Stimulated activated CD4-positive, alpha-beta T cell treated with anti-CD3 and anti-CD28 coated beads, Interleukin-15, amount 100 ng/mL, for 24 hours (primary cell): ENCODE measurements around the gene DCK.
"Not testable (repeated sequence)": the region's sequence is repeated elsewhere in the genome, so short reads cannot be mapped to it uniquely, and the experiment has no call there.

ENCODE experiments used
- DNase-seq: peaks from one replicate; pipeline ENCODE4 v3.0.0-alpha.2; 2020

Gene DCK

DNA sequence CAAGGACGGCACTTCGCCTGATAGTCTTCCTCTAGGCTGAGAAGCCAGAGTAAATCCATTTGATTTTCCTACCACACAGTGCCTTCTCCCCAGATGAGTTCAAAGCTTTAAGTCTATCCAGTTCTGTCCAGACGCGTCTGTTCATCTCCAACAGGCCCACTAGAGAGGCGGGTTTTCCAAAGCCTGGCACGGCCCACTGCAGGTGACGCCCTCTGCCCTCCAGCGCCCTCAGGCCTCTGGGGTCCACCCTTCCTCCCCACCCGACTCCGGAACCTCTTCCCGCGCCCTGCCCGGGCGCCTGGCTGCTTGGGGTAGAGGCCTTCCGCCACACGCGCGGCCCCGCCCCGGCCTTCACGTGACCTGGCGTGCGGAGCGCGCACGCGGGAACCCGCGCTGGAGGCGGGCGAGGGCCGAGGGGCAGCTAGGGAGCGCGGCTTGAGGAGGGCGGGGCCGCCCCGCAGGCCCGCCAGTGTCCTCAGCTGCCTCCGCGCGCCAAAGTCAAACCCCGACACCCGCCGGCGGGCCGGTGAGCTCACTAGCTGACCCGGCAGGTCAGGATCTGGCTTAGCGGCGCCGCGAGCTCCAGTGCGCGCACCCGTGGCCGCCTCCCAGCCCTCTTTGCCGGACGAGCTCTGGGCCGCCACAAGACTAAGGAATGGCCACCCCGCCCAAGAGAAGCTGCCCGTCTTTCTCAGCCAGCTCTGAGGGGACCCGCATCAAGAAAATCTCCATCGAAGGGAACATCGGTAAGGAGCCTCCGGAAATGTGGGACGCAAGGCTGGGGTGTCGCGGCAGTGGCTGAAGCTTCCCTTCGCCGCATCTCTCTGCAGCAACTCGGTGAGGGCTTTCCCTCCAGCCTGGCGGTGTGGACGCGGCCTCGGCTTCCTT lies at the start of gene DCK:
DCK (plus strand) TSS at position 469 of the 888 bp plus-strand sequence; CDS start at position 656, 187 bp downstream.
- DNase-seq = peak; percentile 92

DNA sequence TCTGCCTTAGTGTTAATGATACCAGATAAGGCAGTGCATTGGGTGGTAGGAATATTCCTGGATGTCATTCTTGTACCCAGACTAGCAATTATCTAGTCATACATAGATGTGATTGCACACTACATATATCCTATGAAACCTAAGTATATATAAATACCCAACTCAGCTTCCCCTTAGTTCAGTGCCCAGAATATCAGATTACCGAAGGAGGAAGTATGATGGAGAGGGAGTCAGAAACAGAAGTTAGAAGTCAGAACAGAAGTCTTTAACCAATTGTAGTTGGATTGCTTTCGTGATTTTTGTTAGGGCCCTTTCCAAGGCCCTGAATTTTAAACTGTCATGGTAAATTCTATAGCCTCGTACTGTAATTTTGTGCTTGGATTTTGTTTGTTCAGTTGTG lies 48.4 kb upstream of the DCK start:
- no peak for DNase-seq

DNA sequence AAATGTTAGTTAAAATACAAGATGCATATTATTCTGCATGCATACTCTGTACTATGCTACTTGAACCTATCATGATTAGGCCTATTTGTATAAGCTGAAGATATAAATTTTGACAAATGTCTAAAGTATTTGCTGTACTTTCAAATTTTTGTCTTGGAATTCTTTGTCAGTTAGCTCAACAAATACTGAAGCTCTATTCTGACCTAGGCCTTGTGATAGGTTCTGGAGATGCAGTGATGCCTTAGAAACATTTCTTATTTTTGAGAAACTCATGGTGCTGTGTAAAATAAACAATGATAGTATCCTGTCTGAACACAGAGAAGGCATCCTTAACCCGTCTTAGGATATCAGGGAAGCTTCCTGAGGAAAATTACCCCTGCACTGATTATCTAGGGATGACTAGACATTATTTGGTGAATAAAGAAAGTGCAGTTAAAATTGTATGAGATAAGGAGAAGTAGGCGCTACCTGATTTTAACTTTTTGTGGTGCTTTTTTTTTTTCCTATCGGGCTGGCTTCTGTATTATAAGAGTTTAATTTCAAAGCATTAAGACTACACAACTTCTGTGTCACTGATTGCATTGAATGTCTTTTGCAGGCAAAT lies 47.9 kb upstream of the DCK start:
- DNase-seq = no peak

- no peak for DNase-seq
Observed at GRCh38 chr4:70946939-70947338, 46.5 kb upstream of the DCK start.

DNA sequence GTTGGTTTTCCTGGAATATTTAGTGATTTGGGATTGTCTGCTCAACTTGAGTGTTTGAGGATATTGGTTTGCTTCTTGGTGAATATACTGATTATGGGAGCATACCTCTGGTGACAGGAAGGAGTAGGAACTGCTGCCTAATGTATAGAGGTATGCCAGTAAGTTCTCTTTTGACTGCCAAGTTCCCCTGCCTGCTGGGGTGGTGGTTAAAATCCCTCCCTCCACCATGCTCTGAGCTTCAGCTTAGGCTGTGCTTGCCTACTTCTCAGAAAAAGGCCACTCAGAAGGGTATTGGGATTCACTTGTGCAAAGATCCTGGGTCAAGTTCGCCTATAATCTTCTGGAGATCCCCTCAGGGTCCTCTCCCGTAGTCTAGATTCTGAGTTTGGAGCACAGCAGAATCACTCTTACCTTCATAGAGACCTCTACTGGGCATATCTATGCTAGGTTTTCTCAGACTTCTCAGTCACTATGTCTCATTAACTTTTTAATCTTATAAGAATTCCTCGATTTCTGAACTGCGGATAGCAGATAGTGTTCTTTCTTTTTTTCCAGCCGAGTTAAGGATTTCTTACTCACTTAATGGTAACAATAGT lies 44.7 kb upstream of the DCK start:
- no peak for DNase-seq

DNA sequence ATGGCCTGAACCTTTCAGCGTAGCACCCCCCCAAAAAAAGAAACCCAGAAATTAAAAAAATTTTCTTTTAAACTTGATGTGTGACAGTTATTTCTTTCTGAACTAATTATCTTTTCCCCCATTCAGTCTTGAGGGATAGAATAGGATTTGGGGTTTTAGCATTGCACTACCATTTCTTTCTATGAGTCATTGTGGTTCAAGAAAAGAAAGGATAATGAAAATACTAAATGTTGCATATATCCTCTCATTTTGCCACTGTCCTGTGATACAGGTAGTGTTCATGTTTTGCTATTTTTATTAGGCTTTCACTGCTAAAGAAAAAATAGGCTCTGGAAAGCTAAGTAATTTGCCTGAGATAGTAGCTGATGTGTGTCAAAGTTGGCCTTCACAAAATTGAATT lies 39.4 kb upstream of the DCK start:
- DNase-seq = no peak

DNA sequence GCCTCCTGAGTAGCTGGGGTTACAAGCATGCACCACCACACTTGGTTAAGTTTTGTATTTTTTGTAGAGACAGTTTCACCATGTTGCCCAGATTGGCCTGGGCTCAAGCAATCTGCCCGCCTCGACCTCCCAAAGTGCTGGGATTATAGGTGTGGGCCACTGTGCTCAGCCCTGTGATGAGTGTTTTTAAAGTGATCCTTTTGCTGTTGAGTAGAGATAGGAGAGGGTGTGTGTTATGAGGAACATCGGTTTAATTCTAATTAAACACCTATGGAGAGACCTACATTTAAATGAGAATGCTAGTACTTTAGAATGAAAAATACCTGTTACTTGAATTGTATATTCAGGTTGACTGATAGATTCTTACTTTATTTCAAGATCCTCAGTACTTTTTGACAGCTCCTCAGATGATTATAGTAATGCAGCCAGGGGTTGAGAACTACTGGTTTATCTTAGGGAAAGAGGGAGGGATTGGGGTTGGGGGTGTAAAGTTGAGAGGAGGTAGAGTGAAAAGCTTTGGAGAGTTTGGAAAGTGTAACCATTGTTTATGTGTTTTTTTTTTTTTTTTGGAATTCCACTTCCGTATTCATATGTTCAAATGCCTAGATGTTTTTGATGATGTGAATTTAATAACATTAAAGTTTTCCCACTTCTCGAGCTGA lies 36.8 kb upstream of the DCK start:
- DNase-seq = no peak

- no peak for DNase-seq
Observed at GRCh38 chr4:70958681-70959080, 34.8 kb upstream of the DCK start.

DNA sequence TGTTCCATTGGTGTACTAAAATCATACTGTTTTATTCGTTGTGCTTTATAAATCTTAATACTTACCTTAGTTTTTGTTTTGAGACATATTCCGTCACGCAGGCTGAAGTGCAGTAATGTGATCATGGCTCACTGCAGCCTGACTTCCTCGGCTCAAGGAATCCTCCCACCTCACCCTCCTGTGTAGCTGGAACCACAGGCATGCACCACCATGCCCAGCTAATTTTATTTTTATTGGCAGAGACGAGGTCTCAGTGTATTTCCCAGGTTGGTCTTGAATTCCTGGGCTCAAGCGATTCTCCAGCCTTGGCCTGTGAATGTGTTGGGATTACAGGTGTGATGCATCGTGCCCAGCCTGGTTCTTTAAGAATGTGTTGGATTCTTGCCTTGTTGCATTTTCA lies 24.4 kb upstream of the DCK start:
- no peak for DNase-seq

GRCh38 chr4:70976252-70976651 lies 17.2 kb upstream of the DCK start:
- DNase-seq = no peak

DNA sequence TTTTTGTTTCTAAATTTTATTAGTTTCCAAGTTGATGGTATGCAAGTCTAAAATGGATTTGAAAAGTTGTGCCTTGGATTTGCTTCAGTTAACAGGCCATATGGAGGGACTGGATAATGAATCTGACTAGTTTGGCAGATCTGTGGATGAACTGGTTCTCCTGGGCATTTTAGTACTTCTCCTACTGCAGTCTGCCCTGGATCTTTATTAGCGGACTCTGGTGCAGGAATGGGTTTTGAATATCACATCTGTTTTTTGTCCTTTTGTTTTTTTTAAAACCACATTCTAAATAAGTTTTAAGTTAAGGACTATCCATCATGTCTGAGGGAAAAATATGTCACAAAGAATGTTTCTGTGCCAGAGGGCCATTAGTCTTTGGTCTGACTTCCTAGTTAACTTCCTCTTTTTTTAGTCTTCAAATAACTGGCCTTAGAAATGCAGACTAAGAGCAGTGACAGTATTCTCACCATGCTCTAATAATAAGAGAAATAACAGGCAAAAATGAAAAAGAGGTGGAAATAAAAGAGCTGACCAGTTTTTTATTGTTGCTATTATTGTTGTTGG lies 13.9 kb upstream of the DCK start:
- no peak for DNase-seq

DNA sequence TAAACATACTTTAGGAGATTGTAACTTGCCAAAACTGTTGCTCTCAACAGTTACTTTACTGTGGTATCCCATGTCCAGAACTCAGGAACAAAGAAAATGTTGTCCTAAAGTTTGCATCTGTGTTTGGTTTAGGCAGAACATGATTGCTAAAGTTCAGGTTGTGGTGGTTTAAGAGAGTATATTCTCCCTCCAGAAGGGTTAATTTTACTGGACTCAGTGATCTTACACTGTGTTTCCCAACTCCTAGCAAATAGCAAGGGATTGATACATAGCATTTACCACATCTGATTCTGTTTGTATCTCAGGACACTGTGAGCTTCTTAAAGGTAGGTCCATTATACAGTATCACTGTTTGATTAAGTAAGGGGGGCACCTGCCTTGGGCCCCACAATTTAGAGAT lies 13.3 kb upstream of the DCK start:
- no peak for DNase-seq

DNA sequence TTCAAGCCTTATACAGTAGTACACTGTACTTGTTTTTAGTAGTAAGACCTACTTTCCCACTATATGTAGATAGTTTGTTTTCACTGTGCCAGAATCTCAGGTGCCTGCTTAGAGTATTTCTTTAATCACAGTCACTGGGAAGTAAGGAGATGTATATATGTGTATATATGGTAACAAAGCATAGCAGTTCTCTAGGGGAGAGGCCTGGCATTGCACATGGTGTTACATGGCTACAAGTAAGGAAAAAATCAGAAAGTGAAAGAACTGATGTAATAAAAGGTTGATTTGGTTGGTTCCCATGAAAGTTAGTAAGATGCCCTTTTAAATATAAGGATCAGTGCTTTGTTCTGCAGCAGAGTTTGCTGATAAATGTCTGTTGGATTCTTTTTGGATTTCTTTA lies 9.3 kb upstream of the DCK start:
- no peak for DNase-seq

- no peak for DNase-seq
Observed at GRCh38 chr4:70984589-70984988, 8.9 kb upstream of the DCK start.

GRCh38 chr4:70991596-70991995 lies 1.9 kb upstream of the DCK start:
- DNase-seq = no peak

DNA sequence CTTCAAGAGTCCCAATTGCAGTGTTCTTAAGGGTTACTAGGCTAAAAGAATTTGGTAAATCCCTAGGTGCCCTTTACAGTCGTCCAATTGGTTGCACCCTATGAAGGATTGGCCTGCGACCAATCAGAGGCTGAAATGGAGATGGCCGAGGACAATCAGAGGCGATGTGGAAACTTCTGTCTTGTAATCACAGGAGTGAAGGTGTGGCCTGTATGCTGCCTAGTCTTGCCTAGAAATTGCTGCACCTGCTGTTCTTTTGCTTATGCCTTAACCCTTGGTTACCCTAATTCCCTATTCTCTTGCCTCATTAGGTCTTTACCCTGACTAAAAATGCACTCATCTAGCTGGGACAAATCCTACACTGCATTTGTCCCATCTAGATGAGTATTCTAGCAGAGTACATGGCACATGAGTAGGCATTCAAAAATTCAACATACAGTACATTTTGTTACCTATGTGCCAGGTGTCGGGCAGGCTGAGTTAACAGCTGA lies 1.0 kb upstream of the DCK start:
- no peak for DNase-seq

- DNase-seq = no peak
Observed at GRCh38 chr4:70994069-70994366, 569 bp downstream of the DCK start.

- DNase-seq = no peak
Observed at GRCh38 chr4:70994387-70995099, 1.1 kb downstream of the DCK start.

DNA sequence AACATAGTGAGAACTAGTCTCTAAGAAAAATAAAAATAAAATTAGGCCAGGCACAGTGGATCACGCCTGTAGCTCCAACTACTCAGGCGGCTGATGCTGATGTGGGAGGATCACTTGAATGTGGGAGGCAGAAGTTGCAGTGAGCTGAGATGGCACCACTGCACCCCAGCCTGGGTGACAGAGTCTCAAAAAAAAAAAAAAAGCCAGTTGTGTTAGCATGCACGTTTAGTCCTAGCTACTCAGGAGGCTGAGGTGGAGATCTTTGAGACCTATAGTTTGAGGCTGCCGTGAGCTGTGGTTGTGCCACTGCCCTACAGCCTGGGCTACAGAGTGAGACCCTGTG lies 2.5 kb downstream of the DCK start:
- DNase-seq = peak; percentile 32

GRCh38 chr4:70997036-70997435 lies 3.6 kb downstream of the DCK start:
- no peak for DNase-seq

DNA sequence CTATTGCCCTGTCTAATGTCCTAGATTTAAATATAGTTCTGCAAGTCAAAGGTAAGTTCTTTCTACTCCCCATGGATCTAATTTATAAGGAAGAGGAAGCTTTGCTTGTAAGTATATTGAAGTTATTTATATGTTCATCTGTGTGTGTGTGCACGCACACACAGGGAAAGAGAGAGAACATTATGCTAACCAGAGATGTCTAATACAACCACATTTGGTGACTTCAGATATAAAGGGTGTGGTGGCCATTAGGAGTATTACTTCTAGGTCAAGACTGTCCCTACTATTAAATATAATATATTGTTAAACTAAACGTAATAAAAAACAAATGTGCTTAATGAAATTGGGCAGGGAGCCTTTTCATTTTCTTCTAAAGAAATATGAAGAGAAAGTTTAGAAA lies 4.1 kb downstream of the DCK start:
- DNase-seq = no peak

DNA sequence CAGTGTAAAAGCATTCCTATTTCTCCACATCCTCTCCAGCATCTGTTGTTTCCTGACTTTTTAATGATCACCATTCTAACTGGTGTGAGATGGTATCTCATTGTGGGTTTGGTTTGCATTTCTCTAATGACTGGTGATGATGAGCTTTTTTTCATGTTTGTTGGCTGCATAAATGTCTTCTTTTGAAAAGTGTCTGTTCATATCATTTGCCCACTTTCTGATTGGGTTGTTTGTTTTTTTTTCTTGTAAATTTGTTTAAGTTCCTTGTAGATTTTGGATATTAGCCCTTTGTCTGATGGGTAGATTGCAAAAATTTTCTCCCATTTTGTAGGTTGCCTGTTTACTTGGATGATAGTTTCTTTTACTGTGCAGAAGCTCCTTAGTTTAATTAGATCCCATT lies 6.2 kb downstream of the DCK start:
- not testable (repeated sequence) for DNase-seq

DNA sequence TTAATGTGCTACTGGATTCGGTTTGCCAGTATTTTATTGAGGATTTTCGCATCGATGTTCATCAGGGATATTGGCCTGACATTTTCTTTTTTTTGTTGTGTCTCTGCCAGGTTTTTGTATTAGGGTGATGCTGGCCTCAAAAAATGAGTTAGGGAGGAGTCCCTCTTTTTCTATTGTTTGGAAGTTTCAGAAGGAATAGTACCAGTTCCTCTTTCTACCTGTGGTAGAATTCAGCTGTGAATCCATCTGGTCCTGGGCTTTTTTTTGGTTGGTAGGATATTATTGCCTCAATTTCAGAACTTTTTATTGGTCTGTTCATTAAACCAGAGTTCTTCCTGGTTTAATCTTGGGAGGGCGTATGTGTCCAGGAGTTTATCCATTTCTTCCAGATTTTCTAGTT lies 7.9 kb downstream of the DCK start:
- DNase-seq = not testable (repeated sequence)
